HT-29 (cell line): ENCODE data around the gene RICTOR. TPM values are rescaled to one million over a fixed set of nuclear protein-coding genes. Genes with fewer than 3 reads are reported as not detected.
"Not testable (repeated sequence)": the region's sequence is repeated elsewhere in the genome, so short reads cannot be mapped to it uniquely, and the experiment has no call there.

Experiments
- DNase-seq: peaks from one replicate; pipeline ENCODE4 v3.0.0-alpha.2; 2015; ENCODE audit warnings: low spot score
- total RNA-seq: library from RNA; depleted of rRNA; stranded (reverse); fragments of >200 nt; shearing (Covaris generic); gene quantifications from 2 replicates; pipeline ENCODE4 v1.2.3, GENCODE V29; 2014

Gene RICTOR
- total RNA-seq, 1 experiment from 2014 or later, result 12.8 TPM

DNA sequence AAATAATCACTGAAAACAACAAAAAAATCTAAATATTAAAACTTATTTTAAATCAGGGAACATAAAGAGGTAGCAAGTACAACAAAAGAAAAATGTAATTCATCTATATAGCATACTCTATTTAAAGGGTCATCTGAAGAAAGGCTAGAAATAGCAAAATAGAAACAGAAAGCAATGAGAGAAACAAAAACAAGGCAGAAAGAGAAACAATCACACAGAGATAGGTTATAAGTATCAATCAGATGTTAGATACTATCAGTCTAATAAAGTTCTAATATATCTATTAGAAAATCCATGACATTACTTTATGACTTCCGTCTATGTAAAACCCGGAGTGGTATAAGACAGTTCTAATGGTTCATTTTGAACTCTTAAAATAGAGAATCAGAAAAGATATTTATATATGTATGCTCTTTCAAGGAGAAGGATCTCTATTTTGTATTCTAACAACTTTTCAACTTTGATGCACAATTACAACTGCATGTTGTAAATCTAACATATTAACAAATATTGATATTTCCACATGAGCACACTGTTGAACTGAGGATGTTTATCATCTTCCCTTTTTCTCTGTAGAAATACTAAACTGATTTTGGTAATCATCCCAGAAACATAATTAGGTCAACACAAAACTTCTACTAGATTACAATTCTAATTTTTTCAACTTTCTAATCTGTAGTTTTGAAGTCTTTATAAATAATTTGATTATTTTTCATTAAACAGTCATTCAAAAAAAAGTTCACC lies 15.8 kb downstream of the RICTOR start:
- DNase-seq, result no peak

DNA sequence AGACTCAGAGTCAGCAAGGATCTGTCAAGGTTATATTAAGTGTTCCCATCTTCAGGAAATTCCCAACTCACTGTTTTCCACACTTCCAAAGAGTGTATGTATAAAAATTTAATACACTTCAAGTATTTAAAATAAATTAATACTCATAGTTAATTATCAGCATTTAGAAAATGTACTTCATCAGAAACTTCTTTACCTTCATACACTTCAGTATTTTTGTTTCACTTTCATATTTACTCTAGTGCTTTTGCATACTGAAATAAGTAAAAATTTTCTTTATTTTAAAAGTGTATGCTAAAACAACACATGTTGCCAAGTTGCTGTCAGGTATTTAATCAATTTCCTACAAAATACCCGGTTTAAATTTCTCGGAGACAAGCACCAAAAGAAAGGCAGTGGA lies 16.5 kb downstream of the RICTOR start:
- DNase-seq, result no peak

- no peak for DNase-seq
Observed at GRCh38 chr5:39055768-39056398, 18.3 kb downstream of the RICTOR start.

DNA sequence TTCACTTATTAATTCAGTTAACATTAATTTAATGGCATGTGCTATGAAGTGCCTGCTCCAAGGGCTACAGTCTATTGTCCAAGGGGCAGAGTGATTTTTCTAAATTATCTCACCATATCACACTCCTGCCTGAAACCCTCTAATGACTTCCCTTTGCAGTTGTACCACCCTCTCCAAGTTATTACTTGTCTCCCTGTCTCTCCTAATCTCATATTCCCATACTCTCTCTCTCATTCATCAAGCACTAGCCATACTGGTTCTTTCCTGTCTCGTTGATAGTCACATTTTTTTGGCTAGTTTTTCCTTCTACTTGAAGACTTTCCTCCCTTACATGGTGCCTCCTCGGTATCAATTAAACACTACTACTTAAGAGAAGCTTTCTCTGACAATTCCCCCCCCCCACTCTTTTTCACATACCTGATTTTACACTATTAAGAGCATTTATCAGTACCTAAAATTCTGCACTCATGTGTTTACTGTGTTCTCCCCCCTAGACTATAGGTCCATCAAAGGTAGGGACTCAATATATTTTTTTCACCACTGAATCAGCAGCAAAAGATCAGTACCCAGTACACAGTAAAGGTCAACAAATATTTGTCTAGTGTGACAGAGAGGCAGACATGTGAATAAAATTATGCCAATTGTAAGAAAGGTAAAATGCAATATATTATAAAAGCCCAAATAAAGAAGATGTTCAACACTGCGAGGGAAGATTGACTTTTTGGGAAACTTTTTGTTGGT lies 19.0 kb downstream of the RICTOR start:
- no peak for DNase-seq

DNA sequence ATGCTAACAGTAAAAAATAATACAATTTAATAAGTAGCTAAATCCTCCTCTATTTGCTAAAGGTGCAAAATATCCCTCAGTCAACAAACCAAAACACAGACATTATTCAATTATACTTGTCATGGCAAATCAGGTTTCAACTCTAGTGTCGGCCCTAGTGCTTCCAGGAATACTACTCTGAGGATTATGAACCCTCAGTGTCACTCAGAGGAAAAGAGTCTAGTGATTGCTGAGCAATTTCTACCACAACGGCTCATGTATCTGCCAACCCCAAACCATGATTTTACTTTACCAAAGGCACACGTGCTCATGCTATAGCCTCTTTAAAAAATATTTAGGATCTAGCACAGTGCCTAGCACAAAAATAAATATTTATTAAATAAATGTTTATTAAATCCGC lies 21.0 kb downstream of the RICTOR start:
- DNase-seq, result no peak

GRCh38 chr5:39052141-39052540 lies 22.1 kb downstream of the RICTOR start:
- no peak for DNase-seq

GRCh38 chr5:39049315-39049714 lies 24.9 kb downstream of the RICTOR start:
- no peak for DNase-seq

GRCh38 chr5:39040875-39041274 lies 33.3 kb downstream of the RICTOR start:
- DNase-seq, result no peak

- not testable (repeated sequence) for DNase-seq
Observed at GRCh38 chr5:39034493-39034892, 39.7 kb downstream of the RICTOR start.

- DNase-seq, result no peak
Observed at GRCh38 chr5:39031041-39031440, 43.2 kb downstream of the RICTOR start.

- DNase-seq, result no peak
Observed at GRCh38 chr5:39025456-39025855, 48.7 kb downstream of the RICTOR start.

DNA sequence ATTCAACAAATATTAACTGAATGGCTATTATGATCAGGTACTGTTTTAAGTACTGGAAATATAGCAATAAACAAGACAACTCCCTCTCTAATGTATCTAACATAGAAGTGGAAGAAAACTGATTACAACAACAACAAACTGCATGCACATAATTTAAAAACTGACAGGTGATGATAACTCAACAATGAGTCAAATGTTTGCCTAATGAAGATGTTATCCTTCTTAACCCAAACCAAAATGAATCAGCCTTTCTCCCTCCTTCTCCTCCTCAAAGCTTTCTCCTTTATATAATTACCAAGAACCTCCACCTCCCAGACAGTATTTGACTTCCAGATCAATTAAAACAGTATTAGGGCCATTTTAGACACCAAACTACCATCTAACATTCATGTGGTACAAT lies 49.3 kb downstream of the RICTOR start:
- DNase-seq, result no peak

DNA sequence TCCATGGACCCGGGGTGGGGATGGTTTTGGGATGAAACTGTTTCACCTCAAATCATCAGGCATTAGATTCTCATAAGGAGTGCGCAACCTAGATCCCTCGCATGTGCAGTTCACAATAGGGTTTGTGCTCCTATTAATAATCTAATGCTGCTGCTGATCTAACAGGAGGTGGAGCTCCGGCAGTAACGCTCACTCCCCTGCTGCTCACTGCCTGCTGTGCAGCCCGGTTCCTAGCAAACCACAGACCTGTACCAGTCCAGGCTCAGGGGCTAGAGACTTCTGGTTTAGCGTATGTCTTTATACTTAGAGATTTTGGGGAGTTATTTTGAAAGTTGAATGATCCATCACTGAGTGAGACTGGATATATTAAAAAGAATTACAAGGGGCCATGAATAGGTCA lies 50.2 kb downstream of the RICTOR start:
- no peak for DNase-seq

DNA sequence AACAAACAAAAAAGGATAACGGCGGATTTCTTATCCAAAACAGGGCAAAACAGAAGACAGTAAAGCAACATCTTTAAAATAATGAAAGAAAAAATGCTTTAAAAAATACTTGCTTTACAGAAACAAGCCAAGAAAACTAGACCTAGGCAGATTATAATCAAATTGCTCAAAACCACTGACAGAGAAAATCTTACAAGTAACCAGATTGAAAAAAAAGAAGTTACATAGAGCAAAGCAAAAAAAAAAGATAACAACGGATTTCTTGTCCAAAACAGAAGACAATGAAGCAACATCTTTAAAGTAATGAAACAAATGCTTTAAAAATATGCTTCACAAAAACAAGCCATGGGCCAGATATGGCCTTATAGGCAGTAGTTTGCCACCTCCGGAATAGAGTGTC lies 51.1 kb downstream of the RICTOR start:
- no peak for DNase-seq

DNA sequence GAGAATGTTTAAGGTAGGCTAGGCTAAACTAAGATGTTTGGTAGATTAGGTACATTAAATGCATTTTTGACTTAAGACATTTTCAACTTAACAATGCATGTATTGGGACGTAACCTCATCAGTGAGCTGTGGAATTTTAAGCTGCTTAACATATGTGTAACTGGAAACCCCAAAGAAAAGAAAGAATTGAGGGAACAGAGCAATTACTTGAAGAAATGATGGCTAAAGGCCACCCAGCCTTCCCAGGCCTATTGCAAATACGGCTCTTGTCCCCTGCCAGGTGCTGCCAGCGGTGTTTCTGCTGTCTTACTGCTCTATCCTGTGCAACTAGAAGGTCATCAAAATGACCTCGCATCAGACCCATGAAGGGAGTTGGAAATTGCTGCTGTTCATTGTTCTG lies 52.0 kb downstream of the RICTOR start:
- no peak for DNase-seq

- no peak for DNase-seq
Observed at GRCh38 chr5:39021413-39021812, 52.8 kb downstream of the RICTOR start.

- no peak for DNase-seq
Observed at GRCh38 chr5:39020458-39020857, 53.7 kb downstream of the RICTOR start.

GRCh38 chr5:39019254-39019653 lies 54.9 kb downstream of the RICTOR start:
- DNase-seq, result no peak

DNA sequence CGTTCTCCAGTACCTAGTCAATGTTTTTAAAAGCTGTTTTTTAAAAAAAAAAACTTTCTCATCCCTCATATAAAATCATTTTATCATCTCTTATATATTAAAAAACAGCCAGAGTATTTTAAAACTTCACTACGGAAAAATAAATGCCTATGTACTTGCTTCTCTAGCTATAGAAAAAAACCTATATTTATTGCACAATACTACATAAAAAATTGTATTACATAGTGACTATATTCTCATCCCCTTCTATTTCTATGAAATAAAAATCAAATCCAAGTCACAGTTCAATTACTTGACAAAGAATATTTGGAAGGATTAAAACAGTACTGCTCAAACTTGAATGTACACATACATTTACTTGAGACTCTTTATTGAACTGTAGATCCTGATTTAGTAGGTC lies 56.7 kb downstream of the RICTOR start:
- DNase-seq, result no peak

- DNase-seq, result no peak
Observed at GRCh38 chr5:39016587-39017275, 57.5 kb downstream of the RICTOR start.

- no peak for DNase-seq
Observed at GRCh38 chr5:39015743-39016586, 58.2 kb downstream of the RICTOR start.
